A549 (cell line): ENCODE measurements around the gene TMEM255B.

Source experiments
- CTCF ChIP-seq: fragments of >200 bp; sonication (Bioruptor Twin); formaldehyde crosslinking; IDR thresholded peaks from 3 replicates; pipeline ENCODE4 v1.5.1; 2016
- FOXS1 ChIP-seq: fragments of 250-450 bp; sonication (Bioruptor Pico); IDR thresholded peaks from 2 replicates; pipeline ENCODE4 v1.5.0; 2020; ENCODE audit warnings: mild to moderate bottlenecking, moderate library complexity

- TF ChIP-seq CTCF: no peak
- TF ChIP-seq FOXS1 (CRISPR knock-in tag): no peak
Measured at GRCh38 chr13:113827021-113827420, 68.0 kb downstream of the TMEM255B start.
